NCI-H128 (cell line): ENCODE data around the gene UBE2I.

Source experiments
- DNase-seq: peaks from one replicate; lab custom pipeline; 2025; ENCODE audit not compliant: unreplicated experiment; lab: John Stamatoyannopoulos, UW

Gene UBE2I

DNA sequence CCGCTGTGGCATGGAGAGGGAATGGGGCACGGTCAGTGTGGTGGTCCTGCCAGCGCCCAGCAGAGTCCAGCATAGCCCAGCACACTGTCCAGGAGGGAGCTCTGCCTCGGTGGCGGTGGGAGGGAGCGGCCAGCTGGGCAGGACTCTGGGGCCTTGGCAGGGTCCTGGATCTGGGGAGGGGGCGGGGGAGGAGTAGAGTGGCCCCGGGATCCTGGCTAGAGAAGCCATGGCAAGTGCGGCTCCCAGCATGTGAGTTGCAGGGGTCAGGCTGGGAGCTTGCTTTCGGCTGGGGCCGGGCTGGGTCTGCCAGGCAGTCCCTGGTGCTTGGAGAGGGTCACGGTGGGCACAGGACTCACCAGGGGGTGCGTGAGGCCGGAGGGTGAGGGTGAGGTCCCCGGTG, 46.2 kb downstream of the UBE2I start:
- no peak for DNase-seq

GRCh38 chr16:1356061-1356900, 46.8 kb downstream of the UBE2I start:
- DNase-seq = no peak

DNA sequence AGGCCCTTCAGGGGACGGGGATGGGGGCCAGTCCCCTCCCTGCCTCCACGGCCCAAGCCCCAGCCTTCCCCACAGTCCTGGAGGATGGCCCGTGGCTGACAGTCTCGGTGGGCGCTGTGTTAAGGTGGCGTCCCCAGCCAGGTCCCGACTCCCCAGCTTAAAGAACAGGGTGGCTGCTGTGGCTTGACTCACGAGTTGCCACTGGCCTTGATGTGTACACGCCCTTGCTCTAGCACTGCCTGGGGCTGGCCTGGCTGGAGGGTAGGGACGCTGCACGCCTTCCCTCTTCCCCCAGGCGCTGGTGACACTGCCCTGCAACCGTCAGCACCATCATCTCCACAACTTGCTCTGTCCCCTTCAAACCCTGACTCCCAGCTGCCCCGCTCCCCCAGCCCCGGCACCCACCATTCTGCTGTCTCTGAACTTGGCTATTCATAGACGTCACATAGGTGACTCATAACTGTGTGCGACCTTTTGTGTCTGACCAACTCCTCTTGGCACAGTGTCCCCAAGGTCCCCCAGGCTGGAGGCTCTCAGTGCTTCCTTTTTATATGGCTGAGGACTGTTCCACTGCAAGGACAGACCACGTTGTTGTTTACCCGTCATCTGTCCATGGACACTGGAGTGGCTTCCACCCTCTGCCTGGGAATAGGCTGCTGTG, 48.6 kb downstream of the UBE2I start:
- no peak for DNase-seq

DNA sequence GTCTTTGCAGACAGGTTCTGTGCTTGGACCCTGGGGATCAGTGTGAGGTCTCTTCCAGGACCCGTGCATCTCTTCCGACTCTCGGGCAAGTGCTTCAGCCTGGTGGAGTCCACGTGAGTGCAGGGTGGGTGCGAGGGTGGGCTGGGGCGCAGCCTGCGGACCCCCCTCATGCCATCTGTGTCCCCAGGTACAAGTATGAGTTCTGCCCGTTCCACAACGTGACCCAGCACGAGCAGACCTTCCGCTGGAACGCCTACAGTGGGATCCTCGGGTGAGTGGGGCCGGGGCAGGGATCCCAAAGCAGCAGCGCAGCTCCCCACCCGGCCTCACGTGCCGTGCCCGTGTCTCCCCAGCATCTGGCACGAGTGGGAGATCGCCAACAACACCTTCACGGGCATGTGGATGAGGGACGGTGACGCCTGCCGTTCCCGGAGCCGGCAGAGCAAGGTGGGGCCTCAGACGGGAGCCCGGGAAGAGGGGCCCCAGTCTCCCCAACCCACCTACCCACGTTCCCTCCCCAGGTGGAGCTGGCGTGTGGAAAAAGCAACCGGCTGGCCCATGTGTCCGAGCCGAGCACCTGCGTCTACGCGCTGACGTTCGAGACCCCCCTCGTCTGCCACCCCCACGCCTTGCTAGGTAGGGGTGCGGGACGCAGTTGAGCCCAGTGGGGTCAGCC, 52.4 kb downstream of the UBE2I start:
- no peak for DNase-seq

GRCh38 chr16:1362807-1363206, 53.4 kb downstream of the UBE2I start:
- no peak for DNase-seq

GRCh38 chr16:1363501-1364041, 54.1 kb downstream of the UBE2I start:
- no peak for DNase-seq

GRCh38 chr16:1364510-1364909, 55.1 kb downstream of the UBE2I start:
- DNase-seq = no peak

GRCh38 chr16:1366060-1366711, 56.8 kb downstream of the UBE2I start:
- DNase-seq = no peak

GRCh38 chr16:1366712-1367299, 57.4 kb downstream of the UBE2I start:
- no peak for DNase-seq

GRCh38 chr16:1367486-1368174, 58.2 kb downstream of the UBE2I start:
- no peak for DNase-seq

GRCh38 chr16:1371054-1371978, 61.9 kb downstream of the UBE2I start:
- no peak for DNase-seq

- no peak for DNase-seq
Measured at GRCh38 chr16:1372292-1372950, 63.0 kb downstream of the UBE2I start.

DNA sequence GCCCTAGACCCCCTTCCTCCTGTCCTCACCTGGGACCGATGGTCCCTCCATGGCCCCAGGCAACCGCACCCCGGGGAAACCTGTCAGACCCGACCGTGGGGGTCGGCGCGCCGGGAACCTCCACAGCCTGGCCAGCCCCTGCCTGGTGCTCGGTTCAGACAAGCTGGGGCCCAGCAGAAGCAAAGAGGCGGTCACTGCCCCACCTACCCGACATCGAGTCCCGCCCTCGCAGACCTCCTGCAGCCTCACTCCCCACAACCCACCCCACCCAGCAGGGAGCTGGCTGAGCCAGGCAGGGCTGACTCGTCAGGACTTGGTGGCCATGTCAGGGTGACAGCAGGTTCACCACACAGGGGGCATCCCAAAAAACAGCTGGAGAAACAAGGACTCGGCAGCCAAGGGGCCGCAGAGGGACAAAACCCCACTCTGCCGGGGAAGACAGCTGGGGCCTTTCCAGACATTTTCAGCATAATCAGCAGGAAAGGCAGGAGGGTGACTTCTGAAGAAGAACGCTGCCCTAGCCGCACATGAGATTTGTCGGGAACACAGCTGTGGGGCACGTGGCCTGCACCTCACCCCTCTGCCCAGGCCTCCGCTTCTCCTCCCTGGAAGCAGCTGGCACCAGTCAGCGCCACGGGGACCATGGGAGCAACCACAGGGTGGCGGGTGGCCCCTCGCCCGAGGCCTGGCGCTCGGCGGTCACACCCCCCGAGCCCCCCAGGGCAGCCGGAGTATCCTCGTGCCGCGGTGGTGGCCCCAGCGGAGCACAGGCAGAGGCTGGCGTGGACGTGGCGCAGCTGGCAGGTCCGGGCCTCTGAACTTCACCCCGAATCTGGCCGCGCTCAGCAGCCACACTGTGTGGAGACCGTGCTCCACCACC, 65.2 kb downstream of the UBE2I start:
- DNase-seq = no peak

GRCh38 chr16:1375298-1375640, 65.8 kb downstream of the UBE2I start:
- no peak for DNase-seq

- no peak for DNase-seq
Measured at GRCh38 chr16:1375741-1376410, 66.4 kb downstream of the UBE2I start.
